H9 (cell line): ENCODE measurements around the gene CTPS1. TPM values are rescaled to one million over a fixed set of nuclear protein-coding genes. Genes with fewer than 3 reads are reported as not detected.

Source experiments
- DNase-seq: peaks from one replicate; pipeline ENCODE4 v3.0.0-alpha.2; 2017
- H2AFZ ChIP-seq: one replicate; pipeline ENCODE4 v1.6.1; 2013; ENCODE audit warnings: mild to moderate bottlenecking, low read length, control low read depth, moderate library complexity
- H2AK5ac ChIP-seq: 2 replicates; pipeline ENCODE4 v1.6.1; 2013; ENCODE audit warnings: low read length, control low read depth, mixed read lengths; ENCODE audit not compliant: insufficient read length
- H2BK120ac ChIP-seq: one replicate; pipeline ENCODE4 v1.6.1; 2013; ENCODE audit warnings: low read depth, mild to moderate bottlenecking, low read length, control low read depth, inconsistent platforms; ENCODE audit not compliant: poor library complexity, severe bottlenecking
- H2BK12ac ChIP-seq: 2 replicates; pipeline ENCODE4 v1.6.1; 2013; ENCODE audit warnings: low read length, control low read depth, mixed read lengths, low read depth; ENCODE audit not compliant: insufficient read length
- H2BK15ac ChIP-seq: 2 replicates; pipeline ENCODE4 v1.6.1; 2013; ENCODE audit warnings: low read depth, low read length, control low read depth
- H2BK20ac ChIP-seq: one replicate; pipeline ENCODE4 v1.6.1; 2013; ENCODE audit warnings: low read depth, mild to moderate bottlenecking, low read length, control low read depth, inconsistent platforms; ENCODE audit not compliant: poor library complexity, severe bottlenecking
- H2BK5ac ChIP-seq: 2 replicates; pipeline ENCODE4 v1.6.1; 2013; ENCODE audit warnings: low read length, control low read depth, mixed read lengths; ENCODE audit not compliant: insufficient read length
- H3K14ac ChIP-seq: 2 replicates; pipeline ENCODE4 v1.6.1; 2013; ENCODE audit warnings: low read length, control low read depth; ENCODE audit not compliant: insufficient read depth
- H3K18ac ChIP-seq: 2 replicates; pipeline ENCODE4 v1.6.1; 2013; ENCODE audit warnings: low read depth, mild to moderate bottlenecking, mixed read lengths, low read length, control low read depth; ENCODE audit not compliant: insufficient read length
- H3K23ac ChIP-seq: 2 replicates; pipeline ENCODE4 v1.6.1; 2013; ENCODE audit warnings: low read length, control low read depth, mixed read lengths, low read depth; ENCODE audit not compliant: insufficient read length
- H3K23me2 ChIP-seq: 2 replicates; pipeline ENCODE4 v1.6.1; 2013; ENCODE audit warnings: low read depth, mild to moderate bottlenecking, mixed read lengths, low read length, control low read depth; ENCODE audit not compliant: insufficient read length, poor library complexity, severe bottlenecking
- H3K27ac ChIP-seq: 2 replicates; pipeline ENCODE4 v1.5.1; 2013; ENCODE audit warnings: low read length, control low read depth, mixed read lengths, low read depth; ENCODE audit not compliant: insufficient read length
- H3K27me3 ChIP-seq: 2 replicates; pipeline ENCODE4 v1.6.1; 2013; ENCODE audit warnings: low read length, control low read depth, inconsistent platforms; ENCODE audit not compliant: insufficient read depth
- H3K4ac ChIP-seq: 2 replicates; pipeline ENCODE4 v1.6.1; 2013; ENCODE audit warnings: low read depth, mild to moderate bottlenecking, control low read depth, inconsistent platforms, low read length, moderate library complexity
- H3K4me1 ChIP-seq: 2 replicates; pipeline ENCODE4 v1.6.1; 2013; ENCODE audit warnings: low read length, control low read depth, inconsistent platforms; ENCODE audit not compliant: insufficient read depth
- H3K4me2 ChIP-seq: 2 replicates; pipeline ENCODE4 v1.6.1; 2013; ENCODE audit warnings: low read length, control low read depth, mixed read lengths; ENCODE audit not compliant: insufficient read length, insufficient read depth
- H3K56ac ChIP-seq: 2 replicates; pipeline ENCODE4 v1.6.1; 2013; ENCODE audit warnings: low read depth, mild to moderate bottlenecking, mixed read lengths, low read length, control low read depth; ENCODE audit not compliant: insufficient read length
- H3K79me1 ChIP-seq: 2 replicates; pipeline ENCODE4 v1.6.1; 2013; ENCODE audit warnings: low read depth, mild to moderate bottlenecking, moderate library complexity, low read length, control low read depth, inconsistent platforms; ENCODE audit not compliant: insufficient read depth, poor library complexity, severe bottlenecking
- H3K79me2 ChIP-seq: 2 replicates; pipeline ENCODE4 v1.6.1; 2013; ENCODE audit warnings: low read length, control low read depth, inconsistent platforms; ENCODE audit not compliant: insufficient read depth
- H3K9ac ChIP-seq: 2 replicates; pipeline ENCODE4 v1.6.1; 2013; ENCODE audit warnings: low read length, control low read depth, mixed read lengths; ENCODE audit not compliant: insufficient read length; ENCODE audit errors: extremely low read depth
- H3K9me3 ChIP-seq: one replicate; pipeline ENCODE4 v1.6.1; 2013; ENCODE audit warnings: low read depth, low read length, inconsistent platforms; ENCODE audit not compliant: control insufficient read depth
- H3T11ph ChIP-seq: one replicate; pipeline ENCODE4 v1.6.1; 2013; ENCODE audit warnings: mild to moderate bottlenecking, low read length, control low read depth, inconsistent platforms
- H4K20me1 ChIP-seq: one replicate; pipeline ENCODE4 v1.6.1; 2013; ENCODE audit not compliant: control insufficient read depth, insufficient read length, insufficient read depth
- H4K5ac ChIP-seq: 2 replicates; pipeline ENCODE4 v1.6.1; 2013; ENCODE audit warnings: low read depth, mild to moderate bottlenecking, mixed read lengths, low read length, control low read depth; ENCODE audit not compliant: insufficient read length
- H4K8ac ChIP-seq: replicated peaks from 2 replicates; pipeline ENCODE4 v1.6.1; 2013; ENCODE audit warnings: low read length, control low read depth, mixed read lengths, low read depth; ENCODE audit not compliant: insufficient read length
- H4K91ac ChIP-seq: 2 replicates; pipeline ENCODE4 v1.6.1; 2013; ENCODE audit warnings: low read depth, mild to moderate bottlenecking, moderate library complexity, mixed read lengths, low read length, control low read depth; ENCODE audit not compliant: insufficient read length
- H3K27ac Mint-ChIP-seq, 3 experiments: 2 replicates in 2 of 3; 3 replicates in 1 of 3; pipeline ENCODE4 v1.8.0; 2020 to 2021; ENCODE audit warnings: mixed read lengths in 3 of 3, mild to moderate bottlenecking in 1 of 3, moderate library complexity in 1 of 3
- H3K27me3 Mint-ChIP-seq: 2 replicates; pipeline ENCODE4 v1.8.0; 2021; ENCODE audit warnings: low read depth, mild to moderate bottlenecking, moderate library complexity, mixed read lengths
- H3K36me3 Mint-ChIP-seq, 3 experiments: 2 replicates in 2 of 3; 3 replicates in 1 of 3; pipeline ENCODE4 v1.8.0; 2020 to 2021; ENCODE audit warnings: low read depth in 3 of 3, mixed read lengths in 3 of 3; ENCODE audit not compliant: insufficient read depth in 1 of 3
- H3K4me1 Mint-ChIP-seq, 2 experiments: 2 replicates each; pipeline ENCODE4 v1.8.0; 2020; ENCODE audit warnings: mixed read lengths in 2 of 2
- H3K4me3 Mint-ChIP-seq, 2 experiments: 2 replicates in 1 of 2; 3 replicates in 1 of 2; pipeline ENCODE4 v1.8.0; 2020 to 2021; ENCODE audit warnings: mild to moderate bottlenecking in 2 of 2, mixed read lengths in 2 of 2, moderate library complexity in 1 of 2
- H3K9me3 Mint-ChIP-seq, 2 experiments: 2 replicates in 1 of 2; 3 replicates in 1 of 2; pipeline ENCODE4 v1.8.0; 2020; ENCODE audit warnings: mild to moderate bottlenecking in 2 of 2, mixed read lengths in 2 of 2, moderate library complexity in 1 of 2
- WGBS: extraction: QIAGEN DNeasy Blood & Tissue Kit; methylation state at CpG from one replicate; pipeline ENCODE4 v1.1.7; 2013; ENCODE audit warnings: missing lambda C conversion rate, low lambda C conversion rate, mixed read lengths; ENCODE audit not compliant: insufficient read length; ENCODE audit errors: extremely low coverage; 5-methylcytosine and 5-hydroxymethylcytosine counted together
- total RNA-seq: library from RNA; stranded (reverse); gene quantifications from 2 replicates; pipeline ENCODE4 v1.2.1, GENCODE V29; 2021
- TF ChIP-seq, protein P1 (sequence below): fragments of 200-600 bp; sonication (generic); conservative IDR thresholded peaks from 3 replicates; pipeline ENCODE4 v1.8.0; 2021; ENCODE audit warnings: antibody characterized with exemption, mild to moderate bottlenecking

The CTPS1 gene
- total RNA-seq, 1 experiment from 2014 or later: 105 TPM

GRCh38 chr1:41030872-41031616 is 51.5 kb downstream of the CTPS1 start:
- Histone ChIP-seq H3K23me2 (no peaks in the 10 kb centered on the region), H3K4me2 (no peak overlapping the region), H3K79me2 (no peaks in the 10 kb centered on the region), H4K8ac (no peak overlapping the region), H3K9me3 (no peaks in the 10 kb centered on the region), H3K27ac (no peak overlapping the region), H3T11ph (no peak overlapping the region), H2BK15ac (no peak overlapping the region), H2BK5ac (no peak overlapping the region), H2AFZ (no peak overlapping the region), H3K56ac (no peak overlapping the region), H3K4me1 (peaks cover 5% of the 10 kb centered on the region; the same call in 1 of the 2 replicates), H3K27me3 (no peaks in the 10 kb centered on the region), H3K23ac (no peak overlapping the region), H3K4ac (no peak overlapping the region), H4K20me1 (no peaks in the 10 kb centered on the region), H3K18ac (no peak overlapping the region), H2BK20ac (no peak overlapping the region), H3K9ac (no peak overlapping the region), H3K79me1 (no peaks in the 10 kb centered on the region), H2BK12ac (no peak overlapping the region), H4K5ac (no peak overlapping the region), H2BK120ac (no peak overlapping the region), H3K14ac (no peak overlapping the region), H2AK5ac (no peak overlapping the region), H4K91ac (no peak overlapping the region)
- Mint-ChIP-seq H3K4me3 (no peak overlapping the region), H3K4me1 (peaks cover 10 to 18% of the 10 kb centered on the region in 2 experiments), H3K27ac (no peak overlapping the region), H3K36me3 (peaks cover 29 to 46% (median 32%) of the 10 kb centered on the region in 3 experiments), H3K27me3 (no peaks in the 10 kb centered on the region; the same call in 1 of the 2 replicates), H3K9me3 (no peaks in the 10 kb centered on the region)
- no CpG with 5 or more reads among the region's 8 CpGs for WGBS
- DNase-seq: no peak
- TF ChIP-seq, protein P1, sequence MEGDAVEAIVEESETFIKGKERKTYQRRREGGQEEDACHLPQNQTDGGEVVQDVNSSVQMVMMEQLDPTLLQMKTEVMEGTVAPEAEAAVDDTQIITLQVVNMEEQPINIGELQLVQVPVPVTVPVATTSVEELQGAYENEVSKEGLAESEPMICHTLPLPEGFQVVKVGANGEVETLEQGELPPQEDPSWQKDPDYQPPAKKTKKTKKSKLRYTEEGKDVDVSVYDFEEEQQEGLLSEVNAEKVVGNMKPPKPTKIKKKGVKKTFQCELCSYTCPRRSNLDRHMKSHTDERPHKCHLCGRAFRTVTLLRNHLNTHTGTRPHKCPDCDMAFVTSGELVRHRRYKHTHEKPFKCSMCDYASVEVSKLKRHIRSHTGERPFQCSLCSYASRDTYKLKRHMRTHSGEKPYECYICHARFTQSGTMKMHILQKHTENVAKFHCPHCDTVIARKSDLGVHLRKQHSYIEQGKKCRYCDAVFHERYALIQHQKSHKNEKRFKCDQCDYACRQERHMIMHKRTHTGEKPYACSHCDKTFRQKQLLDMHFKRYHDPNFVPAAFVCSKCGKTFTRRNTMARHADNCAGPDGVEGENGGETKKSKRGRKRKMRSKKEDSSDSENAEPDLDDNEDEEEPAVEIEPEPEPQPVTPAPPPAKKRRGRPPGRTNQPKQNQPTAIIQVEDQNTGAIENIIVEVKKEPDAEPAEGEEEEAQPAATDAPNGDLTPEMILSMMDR: no peak
